ENCODE results near the gene OR7C1.

DNA sequence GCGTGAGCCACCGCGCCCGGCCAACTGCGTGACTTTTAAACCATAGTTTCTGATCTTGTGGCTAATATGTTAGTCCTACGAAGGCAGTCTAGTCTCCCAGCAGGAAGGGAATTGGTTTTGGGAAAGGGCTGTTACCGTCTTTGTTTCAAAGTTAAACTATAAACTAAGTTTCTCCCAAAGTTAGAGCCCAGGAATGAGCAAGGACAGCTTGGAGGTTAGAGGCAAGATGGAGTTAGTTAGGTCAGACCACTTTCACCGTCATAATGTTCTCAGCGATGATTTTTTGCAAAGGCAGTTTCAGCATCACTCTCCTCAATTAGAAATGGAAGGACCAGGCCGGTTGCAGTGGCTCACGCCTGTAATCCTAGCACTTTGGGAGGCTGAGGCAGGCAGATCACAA, 39.0 kb downstream of the OR7C1 start:
- TF ChIP-seq POLR2A (IDR thresholded peaks at IDR 0.05), result no peak
- TF ChIP-seq, protein P1, sequence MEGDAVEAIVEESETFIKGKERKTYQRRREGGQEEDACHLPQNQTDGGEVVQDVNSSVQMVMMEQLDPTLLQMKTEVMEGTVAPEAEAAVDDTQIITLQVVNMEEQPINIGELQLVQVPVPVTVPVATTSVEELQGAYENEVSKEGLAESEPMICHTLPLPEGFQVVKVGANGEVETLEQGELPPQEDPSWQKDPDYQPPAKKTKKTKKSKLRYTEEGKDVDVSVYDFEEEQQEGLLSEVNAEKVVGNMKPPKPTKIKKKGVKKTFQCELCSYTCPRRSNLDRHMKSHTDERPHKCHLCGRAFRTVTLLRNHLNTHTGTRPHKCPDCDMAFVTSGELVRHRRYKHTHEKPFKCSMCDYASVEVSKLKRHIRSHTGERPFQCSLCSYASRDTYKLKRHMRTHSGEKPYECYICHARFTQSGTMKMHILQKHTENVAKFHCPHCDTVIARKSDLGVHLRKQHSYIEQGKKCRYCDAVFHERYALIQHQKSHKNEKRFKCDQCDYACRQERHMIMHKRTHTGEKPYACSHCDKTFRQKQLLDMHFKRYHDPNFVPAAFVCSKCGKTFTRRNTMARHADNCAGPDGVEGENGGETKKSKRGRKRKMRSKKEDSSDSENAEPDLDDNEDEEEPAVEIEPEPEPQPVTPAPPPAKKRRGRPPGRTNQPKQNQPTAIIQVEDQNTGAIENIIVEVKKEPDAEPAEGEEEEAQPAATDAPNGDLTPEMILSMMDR (IDR thresholded peaks at IDR 0.05), result no peak

Measured in Peyer's patch (tissue), 4 donors.